Esophagus squamous epithelium (tissue), 5 donors: ENCODE measurements around the gene FEM1B. TPM values are rescaled to one million over a fixed set of nuclear protein-coding genes. Genes with fewer than 3 reads are reported as not detected.

ENCODE experiments used
- DNase-seq: peaks from one replicate; lab custom pipeline; 2025; lab: John Stamatoyannopoulos, UW
- H3K27ac ChIP-seq, 4 donors: fragments of 200-600 bp; sonication (generic); one replicate each; pipeline ENCODE4 v1.5.1; 2016 to 2019; ENCODE audit warnings: mild to moderate bottlenecking in 1 of 4
- H3K27me3 ChIP-seq, 4 donors: fragments of 200-600 bp; sonication (generic); 1 replicate in 3 of 4; 2 replicates in 1 of 4; pipeline versions ENCODE4 v1.5.1 to v1.6.0; 2017 to 2021; ENCODE audit warnings: antibody characterized with exemption in 1 of 4
- H3K36me3 ChIP-seq, 3 donors: fragments of 200-600 bp; sonication (generic); one replicate each; pipeline ENCODE4 v1.5.1; 2016 to 2019
- H3K4me1 ChIP-seq, 3 donors: fragments of 200-600 bp; sonication (generic); one replicate each; pipeline ENCODE4 v1.5.1; 2017 to 2019
- H3K4me3 ChIP-seq, 4 donors: fragments of 200-600 bp; sonication (generic); 1 replicate in 3 of 4; 2 replicates in 1 of 4; pipeline ENCODE4 v1.5.1; 2016 to 2019; ENCODE audit warnings: mild to moderate bottlenecking in 2 of 4, moderate library complexity in 1 of 4
- H3K9me3 ChIP-seq, 3 donors: fragments of 200-600 bp; sonication (generic); one replicate each; pipeline ENCODE4 v1.5.1; 2016 to 2019
- POLR2A ChIP-seq, 4 donors: fragments of 450-650 bp; IDR thresholded peaks; one replicate each; pipeline ENCODE4 v1.6.1; 2017; ENCODE audit warnings: antibody characterized with exemption in 4 of 4, mild to moderate bottlenecking in 4 of 4, moderate library complexity in 3 of 4
- WGBS, 2 donors: methylation state at CpG; one replicate each; pipeline ENCODE4 v1.1.5; 2018; 5-methylcytosine and 5-hydroxymethylcytosine counted together
- intact Hi-C: fragments of 100-400 bp; cut with DNase I; formaldehyde crosslinking; loops from one replicate; pipeline ENCODE4 v1.15.0; 2022
- total RNA-seq, 4 donors: library from RNA; depleted of rRNA; stranded (reverse); fragments of >200 nt; gene quantifications; one replicate each; pipeline ENCODE4 v1.1.0, GENCODE V29; 2016
- TF ChIP-seq, protein P1 (sequence below), 6 experiments: fragments of 450-650 bp in 4 of 6; fragments of 200-600 bp in 2 of 6; sonication (generic) in 2 of 6; IDR thresholded peaks; one replicate each; pipeline ENCODE4 v1.5.1; 2016 to 2019; ENCODE audit warnings: antibody characterized with exemption in 6 of 6, mild to moderate bottlenecking in 4 of 6, moderate library complexity in 4 of 6
- donor health status: DM: yes; HTN: yes; CAD: no.

Gene FEM1B
- total RNA-seq, 4 donors from 2014 or later = 32.3 to 64.4 (median 46.8) TPM

- peak overlapping the region; percentile 56 to 92 (median 86) for H3K4me3 ChIP-seq
- DNase-seq = no peak
- H3K27me3 ChIP-seq = peaks cover 0 to 41% (median 0%) of the 10 kb centered on the region in 4 donors
- H3K9me3 ChIP-seq = no peaks in the 10 kb centered on the region
- TF ChIP-seq, protein P1, sequence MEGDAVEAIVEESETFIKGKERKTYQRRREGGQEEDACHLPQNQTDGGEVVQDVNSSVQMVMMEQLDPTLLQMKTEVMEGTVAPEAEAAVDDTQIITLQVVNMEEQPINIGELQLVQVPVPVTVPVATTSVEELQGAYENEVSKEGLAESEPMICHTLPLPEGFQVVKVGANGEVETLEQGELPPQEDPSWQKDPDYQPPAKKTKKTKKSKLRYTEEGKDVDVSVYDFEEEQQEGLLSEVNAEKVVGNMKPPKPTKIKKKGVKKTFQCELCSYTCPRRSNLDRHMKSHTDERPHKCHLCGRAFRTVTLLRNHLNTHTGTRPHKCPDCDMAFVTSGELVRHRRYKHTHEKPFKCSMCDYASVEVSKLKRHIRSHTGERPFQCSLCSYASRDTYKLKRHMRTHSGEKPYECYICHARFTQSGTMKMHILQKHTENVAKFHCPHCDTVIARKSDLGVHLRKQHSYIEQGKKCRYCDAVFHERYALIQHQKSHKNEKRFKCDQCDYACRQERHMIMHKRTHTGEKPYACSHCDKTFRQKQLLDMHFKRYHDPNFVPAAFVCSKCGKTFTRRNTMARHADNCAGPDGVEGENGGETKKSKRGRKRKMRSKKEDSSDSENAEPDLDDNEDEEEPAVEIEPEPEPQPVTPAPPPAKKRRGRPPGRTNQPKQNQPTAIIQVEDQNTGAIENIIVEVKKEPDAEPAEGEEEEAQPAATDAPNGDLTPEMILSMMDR (IDR thresholded peaks at IDR 0.05) = no peak
- TF ChIP-seq POLR2A (IDR thresholded peaks at IDR 0.05) = no peak
- 56 to 62% methylated on average over 19 to 20 of the region's 20 CpGs for WGBS, 2 donors
- no peaks in the 10 kb centered on the region for H3K36me3 ChIP-seq
- peak overlapping the region; percentile 56 to 89 (median 86) for H3K27ac ChIP-seq
- intact Hi-C loops = no loop called here
- H3K4me1 ChIP-seq = peaks cover 18 to 47% (median 19%) of the 10 kb centered on the region in 3 donors
These were observed 47.1 kb upstream of the FEM1B start for GRCh38 chr15:68230157-68231100.

- Histone ChIP-seq H3K36me3 (no peaks in the 10 kb centered on the region), H3K4me1 (peaks cover 18 to 47% (median 19%) of the 10 kb centered on the region in 3 donors), H3K27me3 (peaks cover 0 to 41% (median 0%) of the 10 kb centered on the region in 4 donors), H3K4me3 (no peak overlapping the region), H3K27ac (no peak overlapping the region), H3K9me3 (no peaks in the 10 kb centered on the region)
- 78 to 86% methylated on average over 8 of the region's 9 CpGs for WGBS, 2 donors
- TF ChIP-seq, protein P1 (IDR thresholded peaks at IDR 0.05) = no peak
- no peak for TF ChIP-seq POLR2A (IDR thresholded peaks at IDR 0.05)
- intact Hi-C loops = no loop called here
- DNase-seq = no peak
These were observed 46.3 kb upstream of the FEM1B start for GRCh38 chr15:68231102-68231818.

DNA sequence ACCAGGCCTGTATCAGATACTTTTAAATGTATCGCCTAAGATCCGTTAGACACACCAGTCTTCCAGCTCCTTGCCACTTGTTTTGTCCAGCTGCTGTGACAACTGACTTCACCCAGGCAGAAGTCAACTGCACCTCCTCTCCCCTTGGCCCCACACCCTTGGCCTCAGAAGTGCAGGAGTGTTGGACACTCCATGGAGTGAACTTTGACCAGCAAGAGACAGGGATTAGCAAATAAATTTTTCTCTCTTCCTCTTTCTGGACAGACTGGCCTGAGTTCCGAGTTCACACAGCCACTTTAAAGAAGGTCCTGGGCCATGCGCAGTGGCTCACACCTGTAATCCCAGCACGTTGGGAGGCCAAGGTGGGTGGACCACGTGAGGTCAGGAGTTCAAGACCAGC lies 45.1 kb upstream of the FEM1B start:
- Histone ChIP-seq H3K4me1 (peaks cover 15 to 43% (median 19%) of the 10 kb centered on the region in 3 donors), H3K4me3 (no peak overlapping the region), H3K27ac (no peak overlapping the region), H3K9me3 (no peaks in the 10 kb centered on the region), H3K27me3 (peaks cover 0 to 41% (median 0%) of the 10 kb centered on the region in 4 donors), H3K36me3 (no peaks in the 10 kb centered on the region)
- DNase-seq = no peak
- intact Hi-C loops = no loop called here
- WGBS, 2 donors = 89 to 100% methylated on average over 5 to 6 of the region's 6 CpGs
- TF ChIP-seq, protein P1 (IDR thresholded peaks at IDR 0.05) = no peak
- no peak for TF ChIP-seq POLR2A (IDR thresholded peaks at IDR 0.05)

DNA sequence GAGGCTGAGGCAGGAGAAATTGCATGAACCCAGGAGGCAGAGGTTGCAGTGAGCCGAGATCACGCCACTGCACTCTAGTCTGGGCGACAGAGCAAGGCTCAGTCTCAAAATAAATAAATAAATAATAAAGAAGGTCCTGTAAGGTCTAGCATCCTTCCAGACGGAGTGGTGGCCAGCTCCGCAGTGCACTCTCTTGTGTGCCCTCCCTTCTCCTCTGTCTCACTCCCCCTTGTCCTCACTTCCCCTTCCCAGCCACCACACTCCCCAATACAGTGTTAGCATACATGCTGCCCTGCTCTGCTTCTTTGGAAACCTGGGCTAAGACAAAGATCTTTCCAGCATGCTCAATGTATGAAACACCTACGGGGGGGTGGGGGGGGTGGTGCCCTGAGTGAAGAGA lies 44.6 kb upstream of the FEM1B start:
- DNase-seq = no peak
- intact Hi-C loops = no loop called here
- no peak for TF ChIP-seq POLR2A (IDR thresholded peaks at IDR 0.05)
- TF ChIP-seq, protein P1 (IDR thresholded peaks at IDR 0.05) = no peak
- Histone ChIP-seq H3K4me3 (no peak overlapping the region), H3K27ac (no peak overlapping the region), H3K9me3 (no peaks in the 10 kb centered on the region), H3K27me3 (peaks cover 0 to 41% (median 0%) of the 10 kb centered on the region in 4 donors), H3K36me3 (no peaks in the 10 kb centered on the region), H3K4me1 (peaks cover 10 to 38% (median 16%) of the 10 kb centered on the region in 3 donors)
- 92 to 94% methylated on average over 5 of the region's 6 CpGs for WGBS, 2 donors
